Common myeloid progenitor, CD34-positive (primary cell): Measurements from ENCODE around the gene ODC1.

Experiments
- CTCF ChIA-PET: fragments of 350-600 bp; sonication (Branson Sonifier 250); formaldehyde crosslinking; loops from one replicate; lab custom pipeline; 2021; ENCODE audit warnings: antibody characterized with exemption; lab: Charles Lee
- POLR2A ChIA-PET: fragments of 350-600 bp; sonication (Branson Sonifier 250); formaldehyde crosslinking; loops from one replicate; lab custom pipeline; 2021; ENCODE audit warnings: antibody characterized with exemption; lab: Charles Lee
- DNase-seq, 3 donors: peaks; one replicate each; pipeline versions ENCODE4 v3.0.0 to v3.0.0-alpha.2; 2013
- H3K27ac ChIP-seq, 2 experiments: 1 replicate in 1 of 2; 2 replicates in 1 of 2; pipeline ENCODE4 v1.7.0; 2013; ENCODE audit warnings: inconsistent platforms in 2 of 2, low read length in 2 of 2, mild to moderate bottlenecking in 2 of 2, low read depth in 1 of 2, moderate library complexity in 1 of 2; ENCODE audit not compliant: severe bottlenecking in 2 of 2, insufficient read depth in 1 of 2, poor library complexity in 1 of 2
- H3K27me3 ChIP-seq, 5 experiments: replicated peaks in 2 of 5; 1 replicate in 3 of 5; 2 replicates in 2 of 5; pipeline versions ENCODE4 v1.6.1 to v1.7.0; 2013; ENCODE audit warnings: low read length in 4 of 5, mild to moderate bottlenecking in 2 of 5, moderate library complexity in 2 of 5, inconsistent platforms in 1 of 5; ENCODE audit not compliant: insufficient read depth in 5 of 5, control insufficient read depth in 4 of 5
- H3K36me3 ChIP-seq, 4 experiments: 1 replicate in 2 of 4; 2 replicates in 2 of 4; pipeline versions ENCODE4 v1.6.1 to v1.7.0; 2013; ENCODE audit warnings: low read length in 3 of 4, control low read depth in 1 of 4, mild to moderate bottlenecking in 1 of 4; ENCODE audit not compliant: control insufficient read depth in 4 of 4, insufficient read depth in 4 of 4
- H3K4me1 ChIP-seq, 4 experiments: 1 replicate in 3 of 4; 2 replicates in 1 of 4; pipeline versions ENCODE4 v1.6.1 to v1.7.1; 2013; ENCODE audit warnings: low read length in 3 of 4, mild to moderate bottlenecking in 3 of 4, control low read depth in 1 of 4, inconsistent platforms in 1 of 4, moderate library complexity in 1 of 4; ENCODE audit not compliant: control insufficient read depth in 4 of 4, insufficient read depth in 4 of 4; ENCODE audit errors: control extremely low read depth in 1 of 4
- H3K4me3 ChIP-seq, 7 experiments: 1 replicate in 4 of 7; 2 replicates in 3 of 7; pipeline versions ENCODE4 v1.5.1 to v1.7.0; 2013; ENCODE audit warnings: mild to moderate bottlenecking in 7 of 7, low read length in 6 of 7, moderate library complexity in 6 of 7, inconsistent platforms in 2 of 7, low read depth in 2 of 7, control low read depth in 1 of 7; ENCODE audit not compliant: insufficient read depth in 4 of 7, control insufficient read depth in 1 of 7; ENCODE audit errors: extremely low read depth in 1 of 7
- H3K9me3 ChIP-seq, 5 experiments: 1 replicate in 4 of 5; 2 replicates in 1 of 5; pipeline versions ENCODE4 v1.6.1 to v1.7.1; 2013; ENCODE audit warnings: low read length in 4 of 5, mild to moderate bottlenecking in 2 of 5, inconsistent platforms in 1 of 5, low read depth in 1 of 5, moderate library complexity in 1 of 5; ENCODE audit not compliant: control insufficient read depth in 4 of 5, insufficient read depth in 2 of 5; ENCODE audit errors: control extremely low read depth in 1 of 5
- WGBS: methylation state at CpG from one replicate; pipeline ENCODE4 v1.1.5; 2013; ENCODE audit not compliant: insufficient coverage; 5-methylcytosine and 5-hydroxymethylcytosine counted together

ODC1 gene

DNA sequence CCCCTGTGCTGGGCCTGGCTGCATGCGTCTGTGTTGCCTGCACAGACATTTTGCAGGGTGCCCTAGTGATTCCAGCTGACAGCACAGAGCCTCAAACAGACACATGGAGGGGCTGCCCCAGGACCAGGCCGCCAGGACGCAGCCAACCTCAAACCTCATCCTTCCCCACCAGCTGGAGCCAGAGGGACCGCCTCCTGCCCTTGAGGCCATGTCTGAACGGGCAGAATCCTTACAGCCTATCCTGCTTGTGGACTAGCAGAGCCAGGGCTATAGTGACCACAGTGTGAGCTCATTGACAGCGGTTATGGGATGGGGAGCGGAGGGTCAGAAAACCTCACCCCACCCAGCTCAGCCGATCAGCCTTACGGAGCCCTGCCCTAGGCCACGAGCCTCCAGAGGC lies 22.4 kb downstream of the ODC1 start:
- DNase-seq: peak in 2 of 3 donors; percentile 27 to 38
- no peaks in the 10 kb centered on the region for H3K4me1 ChIP-seq
- no peaks in the 10 kb centered on the region for H3K27me3 ChIP-seq
- CTCF ChIA-PET: interaction anchor here (1.4 to 2.0 kb wide), 2 partner anchors 9 to 16 kb away, joined by 7 to 8 read pairs; no protein-coding TSS in a partner anchor
- 73% methylated on average over 6 of the region's 10 CpGs for WGBS
- H3K4me3 ChIP-seq: no peak overlapping the region
- H3K36me3 ChIP-seq: peaks cover 8 to 70% (median 37%) of the 10 kb centered on the region in 4 experiments
- POLR2A ChIA-PET: interaction anchor here (0.7 kb wide), 1 partner anchor 9 kb away, joined by 5 read pairs; no protein-coding TSS in a partner anchor
- no peak overlapping the region for H3K27ac ChIP-seq
- no peaks in the 10 kb centered on the region for H3K9me3 ChIP-seq

DNA sequence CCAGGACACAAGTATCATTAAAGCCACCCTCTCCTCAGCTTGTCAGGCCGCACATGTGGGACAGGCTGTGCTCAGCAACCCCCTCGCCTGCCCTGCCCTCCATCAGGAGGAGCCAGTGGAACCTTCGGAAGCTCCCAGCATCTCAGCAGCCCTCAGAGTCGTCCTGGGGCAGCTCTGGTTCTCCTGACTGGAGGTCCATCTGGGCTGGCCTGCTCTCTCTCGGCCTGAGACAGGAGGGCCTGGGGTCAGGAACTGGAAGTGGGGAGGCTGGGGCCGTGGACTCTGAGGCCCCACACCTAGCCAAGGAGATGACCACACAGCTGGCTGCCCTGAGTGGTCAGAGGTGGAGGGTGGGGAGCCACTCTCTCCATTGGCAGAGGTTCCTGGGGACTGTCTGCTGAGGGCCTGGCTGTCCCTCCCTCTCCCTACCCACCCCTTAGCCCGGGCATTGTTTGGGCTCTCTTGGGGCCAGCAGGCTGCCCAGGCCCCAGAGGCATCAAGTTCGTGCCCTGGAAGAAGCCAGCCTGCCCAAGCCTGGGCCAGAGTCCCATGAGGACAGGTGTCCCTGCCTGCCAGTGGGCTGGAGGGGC lies 23.1 kb downstream of the ODC1 start:
- Histone ChIP-seq H3K9me3 (no peaks in the 10 kb centered on the region), H3K4me3 (no peak overlapping the region), H3K27ac (no peak overlapping the region), H3K36me3 (peaks cover 8 to 76% (median 38%) of the 10 kb centered on the region in 4 experiments), H3K27me3 (no peaks in the 10 kb centered on the region), H3K4me1 (no peaks in the 10 kb centered on the region)
- no peak for DNase-seq
- ChIA-PET POLR2A (no interaction called here), CTCF (interaction anchor here (0.8 to 2.0 kb wide), 4 partner anchors 9 to 353 kb away, joined by 3 to 8 read pairs (median 4); no protein-coding TSS in a partner anchor)
- WGBS: 98% methylated on average over 7 of the region's 8 CpGs

DNA sequence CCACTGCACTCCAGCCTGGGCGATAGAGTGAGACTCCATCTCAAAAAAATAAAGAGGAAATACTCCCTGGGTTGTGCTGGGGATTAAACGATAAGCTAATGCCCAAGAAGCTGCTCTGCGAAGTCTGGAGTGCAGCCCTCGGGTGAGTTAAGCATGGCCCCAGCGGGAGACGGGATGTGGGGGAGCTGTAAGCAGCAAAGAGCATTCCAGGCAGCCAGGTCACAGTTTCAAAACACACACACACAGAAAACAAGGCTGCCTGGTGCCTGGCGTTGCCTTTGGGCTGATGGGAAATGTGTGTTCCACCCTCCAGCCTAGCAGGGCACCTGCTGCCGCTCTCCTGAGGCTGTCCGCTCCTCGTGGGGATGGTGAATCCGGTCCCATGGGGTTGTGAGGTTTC lies 24.1 kb downstream of the ODC1 start:
- H3K27ac ChIP-seq: no peak overlapping the region
- no peaks in the 10 kb centered on the region for H3K27me3 ChIP-seq
- WGBS: 95% methylated on average over 8 of the region's 11 CpGs
- H3K9me3 ChIP-seq: no peaks in the 10 kb centered on the region
- peaks cover 8 to 83% (median 38%) of the 10 kb centered on the region in 4 experiments for H3K36me3 ChIP-seq
- H3K4me1 ChIP-seq: no peaks in the 10 kb centered on the region
- H3K4me3 ChIP-seq: no peak overlapping the region
- CTCF ChIA-PET: interaction anchor here (0.8 to 2.3 kb wide), 4 partner anchors 10 to 352 kb away, joined by 3 to 9 read pairs (median 4); no protein-coding TSS in a partner anchor
- POLR2A ChIA-PET: no interaction called here
- DNase-seq: no peak

DNA sequence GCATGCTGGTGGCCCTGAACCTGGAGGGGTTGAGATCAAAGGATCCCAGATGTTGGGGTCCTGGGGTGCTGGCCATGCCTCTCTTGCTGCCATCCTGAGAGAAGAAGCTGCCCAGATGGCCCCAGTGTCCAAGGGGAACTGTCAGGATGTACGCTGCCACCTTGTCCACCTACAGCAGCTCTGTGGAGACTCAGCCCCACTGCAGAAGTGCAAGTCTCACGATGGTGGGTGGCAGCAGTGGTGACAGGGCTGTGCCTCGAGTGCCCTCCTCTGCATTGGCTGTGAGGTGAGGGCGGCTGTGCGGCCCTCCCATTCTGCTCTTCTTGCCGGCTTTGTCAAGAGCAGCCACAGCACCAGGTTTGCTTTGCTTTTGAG lies 24.7 kb downstream of the ODC1 start:
- H3K27ac ChIP-seq: no peak overlapping the region
- H3K4me1 ChIP-seq: no peaks in the 10 kb centered on the region
- CTCF ChIA-PET: interaction anchor here (2.3 kb wide), 1 partner anchor 13 kb away, joined by 9 read pairs; no protein-coding TSS in a partner anchor
- no peak overlapping the region for H3K4me3 ChIP-seq
- H3K9me3 ChIP-seq: no peaks in the 10 kb centered on the region
- no peaks in the 10 kb centered on the region for H3K27me3 ChIP-seq
- no peak for DNase-seq
- H3K36me3 ChIP-seq: peaks cover 8 to 82% (median 38%) of the 10 kb centered on the region in 4 experiments
- POLR2A ChIA-PET: no interaction called here
- 97% methylated on average over 6 of the region's 6 CpGs for WGBS

DNA sequence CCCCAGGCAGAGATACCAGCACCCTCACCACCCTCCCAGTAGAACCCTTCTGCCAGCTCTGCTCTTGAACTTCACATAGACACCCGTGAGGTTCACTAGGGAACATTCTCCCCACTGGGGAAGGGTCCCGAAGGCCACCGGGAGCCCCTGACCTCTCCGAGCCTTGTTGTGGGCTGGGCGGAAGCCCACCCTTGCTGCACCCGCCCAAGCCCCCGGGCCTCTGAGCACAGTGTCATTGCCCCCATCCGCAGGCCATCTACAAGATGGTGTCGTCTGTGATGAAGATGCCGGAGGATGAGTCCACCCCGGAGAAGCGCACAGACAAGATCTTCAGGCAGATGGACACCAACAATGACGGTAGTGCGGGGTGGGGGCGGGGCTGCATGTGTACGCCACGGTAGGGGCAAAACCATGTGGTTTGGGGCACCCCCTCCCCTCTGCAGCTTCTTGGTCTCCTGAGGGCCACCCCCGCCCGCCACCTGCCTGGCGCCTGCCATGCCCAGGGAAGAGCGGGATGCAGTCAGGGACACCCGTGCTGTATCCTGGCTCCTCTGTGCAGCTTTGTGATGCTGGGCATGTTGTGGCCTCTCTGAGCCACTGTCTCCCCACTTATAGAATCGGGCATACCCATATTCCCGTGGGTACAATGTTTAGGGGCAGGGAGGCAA lies 25.3 kb downstream of the ODC1 start:
- H3K36me3 ChIP-seq: peaks cover 8 to 78% (median 38%) of the 10 kb centered on the region in 4 experiments
- no peaks in the 10 kb centered on the region for H3K27me3 ChIP-seq
- no peak for DNase-seq
- no peaks in the 10 kb centered on the region for H3K9me3 ChIP-seq
- H3K27ac ChIP-seq: no peak overlapping the region
- 92% methylated on average over 18 of the region's 24 CpGs for WGBS
- no peak overlapping the region for H3K4me3 ChIP-seq
- ChIA-PET POLR2A (interaction anchor here (1.0 kb wide), 1 partner anchor 167 kb away, joined by 3 read pairs; no protein-coding TSS in a partner anchor), CTCF (interaction anchor here (1.2 to 2.3 kb wide), 2 partner anchors 13 to 16 kb away, joined by 3 to 9 read pairs; no protein-coding TSS in a partner anchor)
- H3K4me1 ChIP-seq: no peaks in the 10 kb centered on the region

DNA sequence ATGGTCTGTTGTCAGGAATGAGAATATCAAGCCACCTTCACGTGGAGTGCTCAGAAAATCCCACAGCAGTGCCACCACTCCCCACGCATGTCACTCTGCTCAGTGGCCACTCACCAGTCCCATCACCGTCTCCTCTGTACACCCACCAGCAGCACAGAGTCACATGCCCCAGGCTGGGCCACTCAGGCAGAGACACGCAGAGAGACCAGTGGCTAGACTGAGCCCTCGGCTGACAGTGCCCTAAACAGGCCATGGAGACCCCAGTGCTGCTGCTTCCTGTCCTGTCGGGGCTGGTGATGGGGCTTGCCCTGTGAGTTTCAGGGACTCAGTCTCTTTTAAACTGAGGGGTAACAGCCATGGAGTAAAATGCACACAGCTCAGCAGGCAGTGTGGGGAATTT lies 25.9 kb downstream of the ODC1 start:
- POLR2A ChIA-PET: interaction anchor here (1.0 kb wide), 1 partner anchor 167 kb away, joined by 3 read pairs; no protein-coding TSS in a partner anchor

More for the DNA sequence above, 25.9 kb downstream of the ODC1 start:
- no peaks in the 10 kb centered on the region for H3K9me3 ChIP-seq
- CTCF ChIA-PET: interaction anchor here (1.2 to 2.3 kb wide), 2 partner anchors 12 to 15 kb away, joined by 3 to 9 read pairs; no protein-coding TSS in a partner anchor
- H3K27ac ChIP-seq: no peak overlapping the region
- WGBS: 98% methylated on average over 6 of the region's 6 CpGs
- peaks cover 8 to 73% (median 37%) of the 10 kb centered on the region in 4 experiments for H3K36me3 ChIP-seq
- no peak for DNase-seq
- H3K4me3 ChIP-seq: no peak overlapping the region
- no peaks in the 10 kb centered on the region for H3K27me3 ChIP-seq
- H3K4me1 ChIP-seq: no peaks in the 10 kb centered on the region
